Measurements from ENCODE around the gene TXNRD3.

The TXNRD3 gene

GRCh38 chr3:126691765-126692164 is 36.8 kb upstream of the TXNRD3 start:
- no peak overlapping the region for H3K4me3 ChIP-seq (replicated peaks; ENCODE audit: low read depth, low read length)
- no peak for DNase-seq (ENCODE audit: extremely low read depth, low read depth)
- TF ChIP-seq CTCF (IDR thresholded peaks at IDR 0.05; ENCODE audit: low read depth, low read length, missing control alignments): no peak

- H3K4me3 ChIP-seq (replicated peaks; ENCODE audit: low read depth, low read length): no peak overlapping the region
- no peak for TF ChIP-seq CTCF (IDR thresholded peaks at IDR 0.05; ENCODE audit: low read depth, low read length, missing control alignments)
- DNase-seq (ENCODE audit: extremely low read depth, low read depth): no peak
Measured at GRCh38 chr3:126685493-126685892, 30.6 kb upstream of the TXNRD3 start.

GRCh38 chr3:126685021-126685420 is 30.1 kb upstream of the TXNRD3 start:
- DNase-seq (ENCODE audit: extremely low read depth, low read depth): no peak

GRCh38 chr3:126684218-126684751 is 29.4 kb upstream of the TXNRD3 start:
- TF ChIP-seq CTCF (IDR thresholded peaks at IDR 0.05; ENCODE audit: low read depth, low read length, missing control alignments): no peak
- H3K4me3 ChIP-seq (replicated peaks; ENCODE audit: low read depth, low read length): no peak overlapping the region

More at GRCh38 chr3:126685021-126685420, 30.1 kb upstream of the TXNRD3 start:
- TF ChIP-seq CTCF (IDR thresholded peaks at IDR 0.05; ENCODE audit: low read depth, low read length, missing control alignments): no peak
- H3K4me3 ChIP-seq (replicated peaks; ENCODE audit: low read depth, low read length): no peak overlapping the region

GRCh38 chr3:126683069-126683468 is 28.1 kb upstream of the TXNRD3 start:
- no peak overlapping the region for H3K4me3 ChIP-seq (replicated peaks; ENCODE audit: low read depth, low read length)
- no peak for DNase-seq (ENCODE audit: extremely low read depth, low read depth)
- TF ChIP-seq CTCF (IDR thresholded peaks at IDR 0.05; ENCODE audit: low read depth, low read length, missing control alignments): no peak

More at GRCh38 chr3:126684218-126684751, 29.4 kb upstream of the TXNRD3 start:
- no peak for DNase-seq (ENCODE audit: extremely low read depth, low read depth)

GRCh38 chr3:126682009-126682408 is 27.1 kb upstream of the TXNRD3 start:
- H3K4me3 ChIP-seq (replicated peaks; ENCODE audit: low read depth, low read length): no peak overlapping the region
- no peak for DNase-seq (ENCODE audit: extremely low read depth, low read depth)
- no peak for TF ChIP-seq CTCF (IDR thresholded peaks at IDR 0.05; ENCODE audit: low read depth, low read length, missing control alignments)

GRCh38 chr3:126680667-126681055 is 25.7 kb upstream of the TXNRD3 start:
- no peak for TF ChIP-seq CTCF (IDR thresholded peaks at IDR 0.05; ENCODE audit: low read depth, low read length, missing control alignments)
- no peak overlapping the region for H3K4me3 ChIP-seq (replicated peaks; ENCODE audit: low read depth, low read length)
- no peak for DNase-seq (ENCODE audit: extremely low read depth, low read depth)

Measured in HFF-Myc (cell line).